ENCODE data around the gene CYSLTR2.
A peak's percentile ranks its signal among the peaks of the same experiment; 100 is the strongest.

CYSLTR2 gene

GRCh38 chr13:48746821-48747220 is 93.1 kb downstream of the CYSLTR2 start:
- no peak for DNase-seq

- no peak for DNase-seq
These were observed 95.0 kb downstream of the CYSLTR2 start for GRCh38 chr13:48748681-48749080.

- no peak for DNase-seq
These were observed 95.4 kb downstream of the CYSLTR2 start for GRCh38 chr13:48749144-48749543.

- peak in 7 of 14 donors; percentile 8 to 81 (median 22) for DNase-seq
These were observed 96.2 kb downstream of the CYSLTR2 start for GRCh38 chr13:48749699-48750473.

GRCh38 chr13:48750588-48751383 is 97.1 kb downstream of the CYSLTR2 start:
- no peak for DNase-seq

- DNase-seq, result no peak
These were observed 106.9 kb downstream of the CYSLTR2 start for GRCh38 chr13:48760626-48761025.
